Right renal cortex interstitium (tissue), 3 donors: Measurements from ENCODE around the gene C22orf23. TPM values are rescaled to one million over a fixed set of nuclear protein-coding genes. Genes with fewer than 3 reads are reported as not detected.
"Not testable (repeated sequence)": the region's sequence is repeated elsewhere in the genome, so short reads cannot be mapped to it uniquely, and the experiment has no call there.

Source experiments
- DNase-seq, 3 donors: peaks; one replicate each; pipeline ENCODE4 v3.0.0-alpha.2; 2013; ENCODE audit warnings: low read depth in 3 of 3, low spot score in 2 of 3
- polyA plus RNA-seq, 3 donors: library from polyadenylated mRNA; unstranded; fragments of 120-200 nt; gene quantifications; one replicate each; pipeline ENCODE4 v1.2.1, GENCODE V29; 2013; ENCODE audit not compliant: insufficient read length in 3 of 3

The C22orf23 gene
- polyA plus RNA-seq, 3 donors = 5.8 to 6.5 (median 5.9) TPM

- no peak for DNase-seq
Measured at GRCh38 chr22:37982938-37983859, 29.8 kb upstream of the C22orf23 start.

GRCh38 chr22:37982151-37982785 lies 28.9 kb upstream of the C22orf23 start:
- DNase-seq = no peak

- no peak for DNase-seq
Measured at GRCh38 chr22:37981282-37982011, 28.0 kb upstream of the C22orf23 start.

- DNase-seq = no peak
Measured at GRCh38 chr22:37979782-37980181, 26.4 kb upstream of the C22orf23 start.

- DNase-seq = no peak
Measured at GRCh38 chr22:37976547-37976946, 23.1 kb upstream of the C22orf23 start.

GRCh38 chr22:37976022-37976421 lies 22.6 kb upstream of the C22orf23 start:
- not testable (repeated sequence) for DNase-seq

- no peak for DNase-seq
Measured at GRCh38 chr22:37975153-37975552, 21.8 kb upstream of the C22orf23 start.

- no peak for DNase-seq
Measured at GRCh38 chr22:37973271-37974170, 20.1 kb upstream of the C22orf23 start.

- DNase-seq = no peak
Measured at GRCh38 chr22:37972527-37972926, 19.1 kb upstream of the C22orf23 start.

GRCh38 chr22:37971475-37972434 lies 18.4 kb upstream of the C22orf23 start:
- no peak for DNase-seq

GRCh38 chr22:37970864-37971263 lies 17.5 kb upstream of the C22orf23 start:
- DNase-seq = no peak

- no peak for DNase-seq
Measured at GRCh38 chr22:37968452-37969251, 15.3 kb upstream of the C22orf23 start.

- DNase-seq = no peak
Measured at GRCh38 chr22:37967637-37968451, 14.4 kb upstream of the C22orf23 start.

GRCh38 chr22:37967147-37967546 lies 13.7 kb upstream of the C22orf23 start:
- no peak for DNase-seq

GRCh38 chr22:37965940-37966664 lies 12.7 kb upstream of the C22orf23 start:
- DNase-seq = no peak

GRCh38 chr22:37961062-37961461 lies 7.7 kb upstream of the C22orf23 start:
- DNase-seq = no peak
